Ishikawa (cell line): ENCODE measurements around the gene ERCC6L.

ENCODE experiments used
- CEBPB ChIP-seq: IDR thresholded peaks from 2 replicates; pipeline ENCODE4 v1.6.1; 2012
- CREB1 ChIP-seq: IDR thresholded peaks from 2 replicates; pipeline ENCODE4 v1.6.1; 2012; ENCODE audit warnings: low read depth
- EGR1 ChIP-seq: IDR thresholded peaks from 2 replicates; pipeline ENCODE4 v1.6.1; 2012
- EP300 ChIP-seq: IDR thresholded peaks from 2 replicates; pipeline ENCODE4 v1.6.1; 2012; ENCODE audit warnings: borderline replicate concordance
- FOXM1 ChIP-seq: IDR thresholded peaks from 2 replicates; pipeline ENCODE4 v1.6.1; 2012; ENCODE audit warnings: low read depth, borderline replicate concordance
- MAX ChIP-seq: IDR thresholded peaks from 2 replicates; pipeline ENCODE4 v1.6.1; 2012
- NFIC ChIP-seq: IDR thresholded peaks from 2 replicates; pipeline ENCODE4 v1.6.1; 2012
- RAD21 ChIP-seq: IDR thresholded peaks from 2 replicates; pipeline ENCODE4 v1.6.1; 2012; ENCODE audit warnings: low read depth
- REST ChIP-seq: IDR thresholded peaks from 2 replicates; pipeline ENCODE4 v1.6.1; 2012; ENCODE audit warnings: low read depth, mild to moderate bottlenecking
- TAF1 ChIP-seq: IDR thresholded peaks from 2 replicates; pipeline ENCODE4 v1.6.1; 2012; ENCODE audit warnings: low read depth, mild to moderate bottlenecking
- TCF12 ChIP-seq: IDR thresholded peaks from 2 replicates; pipeline ENCODE4 v1.6.1; 2012; ENCODE audit warnings: low read depth
- TEAD4 ChIP-seq: IDR thresholded peaks from 2 replicates; pipeline ENCODE4 v1.6.1; 2012
- YY1 ChIP-seq: IDR thresholded peaks from 2 replicates; pipeline ENCODE4 v1.6.1; 2012; ENCODE audit warnings: low read depth
- ZBTB7A ChIP-seq: IDR thresholded peaks from 2 replicates; pipeline ENCODE4 v1.6.1; 2012; ENCODE audit warnings: low read depth
- TF ChIP-seq, protein P1 (sequence below): IDR thresholded peaks from 2 replicates; pipeline ENCODE4 v1.6.1; 2012

Gene ERCC6L

DNA sequence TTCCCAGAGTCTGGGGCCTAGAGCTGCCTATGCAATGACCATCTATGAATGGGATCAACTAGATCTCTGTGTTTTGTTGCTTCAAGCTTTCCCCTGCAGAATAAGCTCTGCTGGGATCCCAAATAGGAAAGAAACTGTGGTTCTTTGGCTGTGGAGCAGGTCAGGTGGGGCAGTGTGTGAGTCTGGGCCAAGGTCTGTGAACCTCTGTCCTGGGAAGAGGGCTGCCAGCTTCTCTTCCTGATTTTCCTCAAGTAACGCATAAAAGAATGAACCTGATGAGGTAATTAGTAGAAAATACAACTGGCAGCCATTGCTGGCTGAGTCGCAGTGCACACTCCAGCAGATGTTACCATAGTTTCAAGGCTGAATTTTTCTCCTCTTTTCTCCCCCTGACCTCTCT is 61.8 kb downstream of the ERCC6L start:
- TF ChIP-seq EP300, result no peak
- TF ChIP-seq TCF12, result no peak
- TF ChIP-seq CREB1, result no peak
- TF ChIP-seq, protein P1, sequence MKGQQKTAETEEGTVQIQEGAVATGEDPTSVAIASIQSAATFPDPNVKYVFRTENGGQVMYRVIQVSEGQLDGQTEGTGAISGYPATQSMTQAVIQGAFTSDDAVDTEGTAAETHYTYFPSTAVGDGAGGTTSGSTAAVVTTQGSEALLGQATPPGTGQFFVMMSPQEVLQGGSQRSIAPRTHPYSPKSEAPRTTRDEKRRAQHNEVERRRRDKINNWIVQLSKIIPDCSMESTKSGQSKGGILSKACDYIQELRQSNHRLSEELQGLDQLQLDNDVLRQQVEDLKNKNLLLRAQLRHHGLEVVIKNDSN, result no peak
- no peak for TF ChIP-seq REST
- no peak for TF ChIP-seq TEAD4
- TF ChIP-seq YY1, result no peak
- TF ChIP-seq TAF1, result no peak

GRCh38 chrX:72169008-72169728 is 69.7 kb downstream of the ERCC6L start:
- TF ChIP-seq REST (no peak), MAX (no peak), EP300 (no peak), CEBPB (no peak), TCF12 (no peak), RAD21 (no peak), NFIC (no peak), YY1 (no peak), CREB1 (no peak), EGR1 (no peak)
- TF ChIP-seq, protein P1, result no peak

GRCh38 chrX:72165551-72165950 is 73.3 kb downstream of the ERCC6L start:
- TF ChIP-seq MAX (no peak), TCF12 (no peak), EP300 (no peak), RAD21 (no peak), EGR1 (no peak), CREB1 (no peak), FOXM1 (no peak), YY1 (no peak), ZBTB7A (no peak), CEBPB (no peak)
- TF ChIP-seq, protein P1, result no peak

DNA sequence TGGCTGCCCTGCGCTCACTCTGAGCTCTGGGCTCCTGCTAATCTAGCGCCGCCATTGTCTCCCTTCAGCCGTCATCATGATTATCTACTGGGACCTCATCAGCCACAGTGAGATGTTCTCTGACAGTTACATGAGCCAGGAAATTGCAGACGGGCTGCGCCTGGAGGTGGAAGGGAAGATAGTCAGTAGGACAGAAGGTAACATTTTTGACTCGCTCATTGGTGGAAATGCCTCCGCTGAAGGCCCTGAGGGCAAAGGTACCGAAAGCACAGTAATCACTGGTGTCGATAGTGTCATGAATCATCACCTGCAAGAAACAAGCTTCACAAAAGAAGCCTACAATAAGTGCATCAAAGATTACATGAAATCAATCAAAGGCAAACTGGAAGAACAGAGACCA is 79.1 kb downstream of the ERCC6L start:
- TF ChIP-seq TAF1, result no peak
- TF ChIP-seq TCF12, result no peak
- TF ChIP-seq RAD21, result no peak
- no peak for TF ChIP-seq ZBTB7A
- no peak for TF ChIP-seq CEBPB
- TF ChIP-seq EGR1, result no peak
- no peak for TF ChIP-seq FOXM1
- no peak for TF ChIP-seq TEAD4
- no peak for TF ChIP-seq EP300
- TF ChIP-seq YY1, result no peak
- TF ChIP-seq NFIC, result no peak
- no peak for TF ChIP-seq REST
- TF ChIP-seq, protein P1, result no peak
- no peak for TF ChIP-seq MAX
- TF ChIP-seq CREB1, result no peak
